Measurements from ENCODE around the gene MDN1. TPM values are rescaled to one million over a fixed set of nuclear protein-coding genes. Genes with fewer than 3 reads are reported as not detected.

The MDN1 gene
- total and polyA plus RNA-seq, 2 of the 13 experiments (the other 11 are each of a cell fraction or from before 2014, with no cell fraction given), result 18.8 to 52.9 TPM

DNA sequence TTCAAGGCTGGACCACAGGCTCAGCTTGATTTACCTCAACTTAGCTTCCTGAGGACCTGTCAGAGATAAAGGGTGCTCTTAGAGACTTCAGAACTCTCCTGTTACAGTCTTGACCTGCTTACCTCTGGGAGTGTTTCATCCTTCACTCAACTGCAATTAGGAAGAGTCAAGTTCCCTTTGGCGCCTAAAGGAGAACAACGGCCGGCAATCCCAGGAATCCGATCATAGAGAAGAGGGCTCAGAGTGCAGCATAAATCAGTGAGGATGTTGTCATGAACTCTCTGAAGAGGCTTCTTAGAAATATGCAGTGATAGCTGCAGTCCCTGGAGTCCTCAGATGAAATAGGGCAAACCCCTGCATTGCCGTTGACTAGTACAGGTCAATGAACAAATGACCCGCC is 217.4 kb downstream of the MDN1 start:
- WGBS (ENCODE audit: low lambda C conversion rate), result 82% methylated on average over 5 of the region's 6 CpGs
- FAIRE-seq (no peak), ATAC-seq (no peak), DNase-seq (ENCODE audit: low spot score) (no peak)
- TF ChIP-seq STAT5B (CRISPR knock-in tag; IDR thresholded peaks at IDR 0.05), result no peak
- no peak for TF ChIP-seq ZNF18 (CRISPR knock-in tag; IDR thresholded peaks at IDR 0.05; ENCODE audit: insufficient replicate concordance)
- no peak for TF ChIP-seq PAWR (CRISPR knock-in tag; IDR thresholded peaks at IDR 0.05; ENCODE audit: borderline replicate concordance)
- TF ChIP-seq ZC3H4 (CRISPR knock-in tag; IDR thresholded peaks at IDR 0.05; ENCODE audit: borderline replicate concordance), result no peak
- TF ChIP-seq HDAC6 (IDR thresholded peaks at IDR 0.05; ENCODE audit: low read depth, low read length), result no peak
- no peak for TF ChIP-seq ZNF510 (CRISPR knock-in tag; IDR thresholded peaks at IDR 0.05; ENCODE audit: low read depth)
- TF ChIP-seq KDM5B (CRISPR knock-in tag; IDR thresholded peaks at IDR 0.05; ENCODE audit: borderline replicate concordance), result no peak
- TF ChIP-seq ZSCAN31 (CRISPR knock-in tag; IDR thresholded peaks at IDR 0.05; ENCODE audit: low read depth), result no peak
- no peak for TF ChIP-seq ZNF331 (CRISPR knock-in tag; IDR thresholded peaks at IDR 0.05)
- TF ChIP-seq ZNF749 (CRISPR knock-in tag; IDR thresholded peaks at IDR 0.05; ENCODE audit: borderline replicate concordance), result no peak
- no peak for TF ChIP-seq NONO (IDR thresholded peaks at IDR 0.05)
- no peak for TF ChIP-seq NONO (CRISPR knock-in tag; conservative IDR thresholded peaks at IDR 0.05)
- TF ChIP-seq MAFG (CRISPR knock-in tag; IDR thresholded peaks at IDR 0.05), result no peak
- TF ChIP-seq SP1 (IDR thresholded peaks at IDR 0.05), result no peak
- no peak for TF ChIP-seq SP1 (CRISPR knock-in tag; IDR thresholded peaks at IDR 0.05)
- TF ChIP-seq CHD2 (IDR thresholded peaks at IDR 0.05; ENCODE audit: low read depth, low read length), result no peak
- no peaks in the 10 kb centered on the region for H3K79me2 ChIP-seq (ENCODE audit: insufficient read depth, low read length)
- no TSS peak for BruUV-seq (replicated peaks)
- no peaks in the 10 kb centered on the region for H3K9me3 ChIP-seq (ENCODE audit: low read length)
- H3K27ac ChIP-seq (ENCODE audit: extremely low read length, insufficient read depth, low read length), result no peak overlapping the region
- H3K27me3 ChIP-seq (ENCODE audit: control insufficient read depth in 1 of 2, insufficient read depth in 2 of 2, low read length in 2 of 2), result no peaks in the 10 kb centered on the region
- H4K20me1 ChIP-seq (ENCODE audit: insufficient read depth, low read length), result no peaks in the 10 kb centered on the region
- in situ Hi-C loops (cut with HindIII; ENCODE audit: extremely low pct_ligation_motif_present, low pct_unique_long_range_greater_than_20kb), result no loop called here
- no peaks in the 10 kb centered on the region for H3K4me1 ChIP-seq (ENCODE audit: insufficient read depth, low read length)
- no peak overlapping the region for H3K4me2 ChIP-seq (ENCODE audit: low read depth, low read length)
- no peak overlapping the region for H3K4me3 ChIP-seq (replicated peaks in 1 of 3; ENCODE audit: insufficient read depth in 1 of 3, low read depth in 2 of 3, low read length in 3 of 3)
- intact Hi-C loops (cut with micrococcal nuclease; ENCODE audit: unreplicated experiment), result no loop called here
- H3K36me3 ChIP-seq (replicated peaks in 1 of 2; ENCODE audit: control insufficient read depth in 1 of 2, insufficient read depth in 2 of 2, low read length in 2 of 2), result no peaks in the 10 kb centered on the region
- CTCF ChIA-PET (ENCODE audit: low intra/inter-chr PET ratio, low total read pairs), result no interaction called here
- H2AFZ ChIP-seq (ENCODE audit: low read length), result no peak overlapping the region
- POLR2A ChIA-PET, result no interaction called here
- no peak overlapping the region for H3K9ac ChIP-seq (ENCODE audit: insufficient read depth, low read depth, low read length)

All from HepG2 (cell line).